ENCODE data around the gene BIN2.
"Not testable (repeated sequence)": the region's sequence is repeated elsewhere in the genome, so short reads cannot be mapped to it uniquely, and the experiment has no call there.

Gene BIN2

DNA sequence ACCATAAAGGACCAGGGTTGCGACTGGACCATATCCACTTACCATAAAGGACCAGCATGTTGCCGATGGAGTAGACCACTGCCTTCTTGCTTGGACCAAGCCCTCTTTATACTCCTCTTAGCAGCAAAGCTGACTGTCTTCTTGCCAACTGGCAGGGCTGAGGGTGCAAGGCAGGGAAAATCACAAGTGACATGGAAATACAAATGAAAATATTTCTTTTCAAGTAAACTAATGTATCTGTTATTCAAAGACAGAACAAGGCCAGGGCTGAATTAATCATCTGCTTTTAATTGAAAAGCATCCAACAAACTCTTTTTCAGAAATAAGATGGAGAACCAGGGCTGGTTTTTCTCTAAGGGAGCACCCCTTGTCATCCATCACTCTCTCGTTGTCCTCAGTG is 22.6 kb upstream of the BIN2 start, which contains the start of gene CELA1:
TSS of gene CELA1 (minus strand) at position 99 of the 400 bp plus-strand sequence. CDS start at position 58, 41 bp downstream.
- H3K27me3 ChIP-seq (ENCODE audit: control insufficient read depth in 1 of 2, insufficient read depth in 2 of 2, low read length in 2 of 2): no peaks in the 10 kb centered on the region
- peaks cover 0 to under 1% of the 10 kb centered on the region in 2 donors for H3K4me1 ChIP-seq (ENCODE audit: control insufficient read depth in 1 of 2, insufficient read depth in 2 of 2, low read length in 2 of 2)
- no peak within 1 kb of the TSS for H3K27ac ChIP-seq (ENCODE audit: low read depth, low read length)
- no peak within 1 kb of the TSS for H3K4me3 ChIP-seq (ENCODE audit: low read depth in 1 of 2, low read length in 2 of 2)
- H3K36me3 ChIP-seq (ENCODE audit: control insufficient read depth in 1 of 2, insufficient read depth in 2 of 2, low read length in 2 of 2): no peaks in the 10 kb centered on the region
- no peak within 1 kb of the TSS for H3K9ac ChIP-seq (ENCODE audit: low read depth in 1 of 2, low read length in 2 of 2)
- no peaks in the 10 kb centered on the region for H3K9me3 ChIP-seq (ENCODE audit: control insufficient read depth in 1 of 2, low read length in 2 of 2)

GRCh38 chr12:51345681-51346080 is 21.7 kb upstream of the BIN2 start:
- H3K27me3 ChIP-seq (ENCODE audit: control insufficient read depth in 1 of 2, insufficient read depth in 2 of 2, low read length in 2 of 2): no peaks in the 10 kb centered on the region
- H3K4me1 ChIP-seq (ENCODE audit: control insufficient read depth in 1 of 2, insufficient read depth in 2 of 2, low read length in 2 of 2): peaks cover 4 to 7% of the 10 kb centered on the region in 2 donors
- H3K9me3 ChIP-seq (ENCODE audit: control insufficient read depth in 1 of 2, low read length in 2 of 2): no peaks in the 10 kb centered on the region
- H3K27ac ChIP-seq (ENCODE audit: low read depth, low read length): no peak overlapping the region
- H3K4me3 ChIP-seq (ENCODE audit: low read depth in 1 of 2, low read length in 2 of 2): no peak overlapping the region
- H3K9ac ChIP-seq (ENCODE audit: low read depth in 1 of 2, low read length in 2 of 2): no peak overlapping the region
- H3K36me3 ChIP-seq (ENCODE audit: control insufficient read depth in 1 of 2, insufficient read depth in 2 of 2, low read length in 2 of 2): no peaks in the 10 kb centered on the region

DNA sequence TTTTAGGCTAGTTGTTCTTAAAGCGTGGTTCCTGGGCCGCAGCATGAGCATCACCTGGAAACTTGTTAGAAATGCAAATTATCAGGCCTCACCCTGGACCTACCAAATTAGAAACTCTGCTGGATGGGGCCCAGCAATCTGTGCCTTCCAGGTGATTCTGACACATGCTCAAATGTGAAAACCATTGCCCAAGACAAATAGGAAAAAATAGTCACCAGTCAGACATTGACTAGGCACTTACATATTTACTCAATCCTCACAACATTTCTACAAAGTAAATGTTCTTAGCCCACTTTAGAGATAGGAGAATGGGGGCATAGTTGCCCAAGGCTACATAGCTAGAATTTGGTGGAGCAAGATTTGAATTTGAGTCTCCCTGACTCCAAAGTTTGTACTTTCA is 19.2 kb upstream of the BIN2 start:
- Histone ChIP-seq H3K9ac (ENCODE audit: low read depth in 1 of 2, low read length in 2 of 2) (no peak overlapping the region), H3K4me3 (ENCODE audit: low read depth in 1 of 2, low read length in 2 of 2) (no peak overlapping the region), H3K36me3 (ENCODE audit: control insufficient read depth in 1 of 2, insufficient read depth in 2 of 2, low read length in 2 of 2) (no peaks in the 10 kb centered on the region), H3K27me3 (ENCODE audit: control insufficient read depth in 1 of 2, insufficient read depth in 2 of 2, low read length in 2 of 2) (no peaks in the 10 kb centered on the region), H3K27ac (ENCODE audit: low read depth, low read length) (no peak overlapping the region), H3K9me3 (ENCODE audit: control insufficient read depth in 1 of 2, low read length in 2 of 2) (no peaks in the 10 kb centered on the region), H3K4me1 (ENCODE audit: control insufficient read depth in 1 of 2, insufficient read depth in 2 of 2, low read length in 2 of 2) (peaks cover 4 to 7% of the 10 kb centered on the region in 2 donors)

DNA sequence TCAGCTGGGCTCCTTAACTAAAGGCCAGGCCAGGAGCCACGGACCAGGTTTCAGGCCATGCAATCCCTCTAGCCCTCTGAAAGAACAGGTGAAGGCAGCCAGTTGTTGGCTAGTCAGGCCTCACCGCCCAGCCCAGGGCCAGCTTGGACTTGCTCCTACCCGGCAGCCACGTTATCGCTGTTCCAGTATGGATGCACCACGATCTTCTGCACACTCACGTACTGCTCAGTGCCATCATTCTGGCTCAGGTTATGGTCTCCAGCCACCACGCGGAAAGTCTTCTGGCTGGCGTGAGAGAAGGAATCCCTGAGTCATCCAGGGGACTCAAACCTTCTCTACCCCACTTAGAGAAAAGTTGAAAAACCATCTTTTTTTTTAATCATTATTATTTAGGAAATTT is 18.4 kb upstream of the BIN2 start:
- Histone ChIP-seq H3K4me1 (ENCODE audit: control insufficient read depth in 1 of 2, insufficient read depth in 2 of 2, low read length in 2 of 2) (peaks cover 4 to 7% of the 10 kb centered on the region in 2 donors), H3K4me3 (ENCODE audit: low read depth in 1 of 2, low read length in 2 of 2) (no peak overlapping the region), H3K36me3 (ENCODE audit: control insufficient read depth in 1 of 2, insufficient read depth in 2 of 2, low read length in 2 of 2) (no peaks in the 10 kb centered on the region), H3K9me3 (ENCODE audit: control insufficient read depth in 1 of 2, low read length in 2 of 2) (no peaks in the 10 kb centered on the region), H3K9ac (ENCODE audit: low read depth in 1 of 2, low read length in 2 of 2) (no peak overlapping the region), H3K27me3 (ENCODE audit: control insufficient read depth in 1 of 2, insufficient read depth in 2 of 2, low read length in 2 of 2) (no peaks in the 10 kb centered on the region), H3K27ac (ENCODE audit: low read depth, low read length) (no peak overlapping the region)

DNA sequence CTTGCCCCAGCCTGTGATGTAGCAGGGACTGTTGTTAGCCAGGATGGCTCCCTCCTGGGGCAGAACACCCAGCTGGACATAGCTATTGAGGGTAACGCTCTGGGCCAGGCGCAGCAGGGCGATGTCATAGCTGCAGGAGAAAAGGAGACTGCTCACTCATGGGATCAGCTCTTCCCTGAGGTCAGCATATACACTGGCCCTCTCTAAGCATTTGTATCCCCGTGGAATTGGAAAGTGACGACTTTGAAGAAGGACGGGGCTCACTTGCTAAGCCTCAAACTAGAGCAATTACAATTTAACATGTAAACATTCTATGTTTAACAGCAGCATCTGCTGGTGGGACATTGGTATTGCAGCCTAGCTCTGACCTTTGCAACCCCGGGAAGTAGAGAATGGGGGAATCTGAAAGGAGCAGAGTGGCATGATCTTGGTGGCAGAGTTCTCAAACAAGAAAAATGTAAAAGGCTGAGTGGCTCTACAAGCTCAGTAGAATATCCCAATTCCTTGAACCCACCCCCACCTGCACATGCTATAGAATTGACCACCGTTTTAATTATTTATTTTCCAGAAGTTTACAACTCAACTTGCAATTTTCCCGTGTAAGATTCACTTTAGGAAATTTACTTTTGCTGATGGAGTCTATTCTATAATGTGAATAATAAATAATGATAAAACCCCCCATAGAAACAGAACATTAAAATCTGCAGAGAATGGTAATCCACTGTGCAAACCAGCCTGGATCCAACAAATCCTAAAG is 17.5 kb upstream of the BIN2 start:
- Histone ChIP-seq H3K9me3 (ENCODE audit: control insufficient read depth in 1 of 2, low read length in 2 of 2) (no peaks in the 10 kb centered on the region), H3K9ac (ENCODE audit: low read depth in 1 of 2, low read length in 2 of 2) (peak overlapping the region; percentile 24 to 74), H3K27me3 (ENCODE audit: control insufficient read depth in 1 of 2, insufficient read depth in 2 of 2, low read length in 2 of 2) (no peaks in the 10 kb centered on the region), H3K27ac (ENCODE audit: low read depth, low read length) (no peak overlapping the region), H3K4me3 (ENCODE audit: low read depth in 1 of 2, low read length in 2 of 2) (peak overlapping the region; percentile 51 to 68), H3K36me3 (ENCODE audit: control insufficient read depth in 1 of 2, insufficient read depth in 2 of 2, low read length in 2 of 2) (no peaks in the 10 kb centered on the region), H3K4me1 (ENCODE audit: control insufficient read depth in 1 of 2, insufficient read depth in 2 of 2, low read length in 2 of 2) (peaks cover 4 to 7% of the 10 kb centered on the region in 2 donors)

DNA sequence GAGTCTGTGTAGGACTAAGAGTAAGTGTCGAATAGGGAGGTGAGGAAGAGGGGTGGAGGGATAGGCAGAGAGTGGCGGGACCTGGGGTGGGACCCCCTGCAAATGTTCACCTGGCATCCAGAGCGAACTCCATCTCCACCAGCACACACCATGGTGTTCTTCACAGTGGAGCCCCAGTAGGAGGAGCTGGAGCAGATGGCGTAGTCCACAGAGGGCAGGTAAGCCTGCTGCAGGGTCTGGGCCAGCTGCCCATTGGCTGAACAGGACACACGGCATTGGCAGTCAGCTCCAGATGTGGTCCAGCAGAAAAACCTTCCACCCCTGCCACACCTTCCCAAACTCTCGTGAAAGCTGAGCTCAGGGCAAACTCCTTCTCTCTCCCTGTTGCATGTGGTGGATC is 15.8 kb upstream of the BIN2 start:
- Histone ChIP-seq H3K27ac (ENCODE audit: low read depth, low read length) (no peak overlapping the region), H3K4me1 (ENCODE audit: control insufficient read depth in 1 of 2, insufficient read depth in 2 of 2, low read length in 2 of 2) (peaks cover 4 to 7% of the 10 kb centered on the region in 2 donors), H3K36me3 (ENCODE audit: control insufficient read depth in 1 of 2, insufficient read depth in 2 of 2, low read length in 2 of 2) (no peaks in the 10 kb centered on the region), H3K9me3 (ENCODE audit: control insufficient read depth in 1 of 2, low read length in 2 of 2) (no peaks in the 10 kb centered on the region), H3K27me3 (ENCODE audit: control insufficient read depth in 1 of 2, insufficient read depth in 2 of 2, low read length in 2 of 2) (no peaks in the 10 kb centered on the region), H3K9ac (ENCODE audit: low read depth in 1 of 2, low read length in 2 of 2) (no peak overlapping the region), H3K4me3 (ENCODE audit: low read depth in 1 of 2, low read length in 2 of 2) (no peak overlapping the region)

DNA sequence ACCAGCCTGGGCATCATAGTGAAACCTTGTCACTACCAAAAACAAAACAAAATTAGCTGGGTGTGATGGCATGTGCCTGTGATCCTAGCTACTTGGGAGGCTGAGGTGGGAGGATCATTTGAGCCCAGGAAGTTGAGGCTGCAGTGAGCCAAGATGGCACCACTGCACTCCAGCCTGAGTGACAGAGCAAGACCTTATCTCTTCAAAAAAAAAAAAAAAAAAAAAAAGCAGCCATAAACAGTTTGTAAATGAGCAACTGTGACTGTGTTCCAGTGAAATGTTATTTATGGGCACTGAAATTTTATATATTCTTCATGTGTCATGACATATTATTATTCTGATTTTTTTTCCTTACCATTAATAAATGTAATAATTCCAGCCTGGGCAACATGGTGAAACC is 13.4 kb upstream of the BIN2 start:
- not testable (repeated sequence) for H3K4me3 ChIP-seq (ENCODE audit: low read depth in 1 of 2, low read length in 2 of 2); H3K4me1 ChIP-seq (ENCODE audit: control insufficient read depth in 1 of 2, insufficient read depth in 2 of 2, low read length in 2 of 2); H3K27ac ChIP-seq (ENCODE audit: low read depth, low read length); H3K9ac ChIP-seq (ENCODE audit: low read depth in 1 of 2, low read length in 2 of 2); H3K27me3 ChIP-seq (ENCODE audit: control insufficient read depth in 1 of 2, insufficient read depth in 2 of 2, low read length in 2 of 2); H3K36me3 ChIP-seq (ENCODE audit: control insufficient read depth in 1 of 2, insufficient read depth in 2 of 2, low read length in 2 of 2); H3K9me3 ChIP-seq (ENCODE audit: control insufficient read depth in 1 of 2, low read length in 2 of 2)

DNA sequence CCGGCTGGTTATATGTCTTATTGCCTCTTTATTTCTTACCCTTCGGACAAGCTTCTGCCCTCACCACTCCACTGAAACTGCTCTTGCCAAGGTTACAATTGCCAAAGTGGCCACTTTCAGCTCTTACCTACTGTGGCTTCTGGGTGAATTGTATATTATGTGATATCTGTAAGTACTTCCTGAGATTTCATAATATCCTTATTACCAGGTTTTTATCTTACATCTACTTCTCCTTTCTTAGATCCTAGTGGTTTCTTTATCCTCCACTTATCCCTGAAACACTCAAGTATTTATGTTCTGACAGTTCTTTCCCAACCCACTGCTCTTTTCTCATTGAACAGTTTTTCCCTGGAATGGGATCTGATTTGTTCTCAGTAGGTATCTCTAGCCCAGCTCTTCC is 12.0 kb upstream of the BIN2 start:
- Histone ChIP-seq H3K27me3 (ENCODE audit: control insufficient read depth in 1 of 2, insufficient read depth in 2 of 2, low read length in 2 of 2) (no peaks in the 10 kb centered on the region), H3K36me3 (ENCODE audit: control insufficient read depth in 1 of 2, insufficient read depth in 2 of 2, low read length in 2 of 2) (no peaks in the 10 kb centered on the region), H3K4me3 (ENCODE audit: low read depth in 1 of 2, low read length in 2 of 2) (no peak overlapping the region), H3K4me1 (ENCODE audit: control insufficient read depth in 1 of 2, insufficient read depth in 2 of 2, low read length in 2 of 2) (peaks cover 0 to under 1% of the 10 kb centered on the region in 2 donors), H3K9ac (ENCODE audit: low read depth in 1 of 2, low read length in 2 of 2) (no peak overlapping the region), H3K27ac (ENCODE audit: low read depth, low read length) (no peak overlapping the region), H3K9me3 (ENCODE audit: control insufficient read depth in 1 of 2, low read length in 2 of 2) (no peaks in the 10 kb centered on the region)

DNA sequence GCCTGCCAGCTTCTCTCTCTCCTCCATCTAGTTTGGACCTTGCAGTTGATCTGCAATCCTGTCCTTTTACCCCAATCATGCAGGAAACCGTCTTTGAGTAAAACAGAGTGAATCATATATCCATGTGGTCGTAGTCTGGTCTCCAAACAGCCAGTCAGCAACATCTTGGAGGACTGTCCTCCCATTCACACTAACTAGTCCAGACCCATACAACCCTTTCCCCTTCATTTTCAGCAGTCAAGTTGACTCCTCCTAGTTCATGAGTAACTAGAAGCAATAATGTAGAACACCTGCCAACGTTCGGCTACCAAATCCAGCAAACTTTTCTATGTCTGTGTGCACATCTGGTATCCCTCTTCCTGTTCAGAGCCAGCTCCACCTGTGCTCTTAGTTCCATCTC is 10.8 kb upstream of the BIN2 start:
- no peak overlapping the region for H3K4me3 ChIP-seq (ENCODE audit: low read depth in 1 of 2, low read length in 2 of 2)
- no peaks in the 10 kb centered on the region for H3K4me1 ChIP-seq (ENCODE audit: control insufficient read depth in 1 of 2, insufficient read depth in 2 of 2, low read length in 2 of 2)
- no peaks in the 10 kb centered on the region for H3K9me3 ChIP-seq (ENCODE audit: control insufficient read depth in 1 of 2, low read length in 2 of 2)
- H3K9ac ChIP-seq (ENCODE audit: low read depth in 1 of 2, low read length in 2 of 2): no peak overlapping the region
- H3K27ac ChIP-seq (ENCODE audit: low read depth, low read length): no peak overlapping the region
- no peaks in the 10 kb centered on the region for H3K27me3 ChIP-seq (ENCODE audit: control insufficient read depth in 1 of 2, insufficient read depth in 2 of 2, low read length in 2 of 2)
- no peaks in the 10 kb centered on the region for H3K36me3 ChIP-seq (ENCODE audit: control insufficient read depth in 1 of 2, insufficient read depth in 2 of 2, low read length in 2 of 2)

- H3K9me3 ChIP-seq (ENCODE audit: control insufficient read depth in 1 of 2, low read length in 2 of 2): no peaks in the 10 kb centered on the region
- H3K27me3 ChIP-seq (ENCODE audit: control insufficient read depth in 1 of 2, insufficient read depth in 2 of 2, low read length in 2 of 2): no peaks in the 10 kb centered on the region
- no peak overlapping the region for H3K9ac ChIP-seq (ENCODE audit: low read depth in 1 of 2, low read length in 2 of 2)
- H3K4me1 ChIP-seq (ENCODE audit: control insufficient read depth in 1 of 2, insufficient read depth in 2 of 2, low read length in 2 of 2): no peaks in the 10 kb centered on the region
- H3K27ac ChIP-seq (ENCODE audit: low read depth, low read length): no peak overlapping the region
- H3K4me3 ChIP-seq (ENCODE audit: low read depth in 1 of 2, low read length in 2 of 2): no peak overlapping the region
- H3K36me3 ChIP-seq (ENCODE audit: control insufficient read depth in 1 of 2, insufficient read depth in 2 of 2, low read length in 2 of 2): no peaks in the 10 kb centered on the region
Measured at GRCh38 chr12:51333536-51333935, 9.6 kb upstream of the BIN2 start.
